NK-92 (cell line): ENCODE measurements around the gene B9D1.

Source experiments
- DNase-seq: peaks from one replicate; lab custom pipeline; 2025; ENCODE audit not compliant: unreplicated experiment; lab: John Stamatoyannopoulos, UW

B9D1 gene

GRCh38 chr17:19377602-19378415, 15.3 kb upstream of the B9D1 start:
- DNase-seq: peak; percentile 54

GRCh38 chr17:19376811-19377210, 14.3 kb upstream of the B9D1 start:
- DNase-seq: no peak

- DNase-seq: no peak
These were observed 13.2 kb upstream of the B9D1 start for GRCh38 chr17:19375732-19376131.

- no peak for DNase-seq
These were observed 11.6 kb upstream of the B9D1 start for GRCh38 chr17:19374136-19374535.

- DNase-seq: no peak
These were observed 10.5 kb upstream of the B9D1 start for GRCh38 chr17:19372866-19373504.

- DNase-seq: no peak
These were observed 9.9 kb upstream of the B9D1 start for GRCh38 chr17:19372439-19372838.

GRCh38 chr17:19372011-19372370, 9.5 kb upstream of the B9D1 start:
- no peak for DNase-seq

GRCh38 chr17:19371259-19372010, 8.9 kb upstream of the B9D1 start:
- no peak for DNase-seq

- DNase-seq: no peak
These were observed 8.0 kb upstream of the B9D1 start for GRCh38 chr17:19370493-19370960.

GRCh38 chr17:19369846-19370492, 7.4 kb upstream of the B9D1 start:
- DNase-seq: no peak

GRCh38 chr17:19369107-19369778, 6.7 kb upstream of the B9D1 start:
- no peak for DNase-seq

- DNase-seq: no peak
These were observed 5.7 kb upstream of the B9D1 start for GRCh38 chr17:19368229-19368628.

- no peak for DNase-seq
These were observed 4.1 kb upstream of the B9D1 start for GRCh38 chr17:19366637-19366972.

GRCh38 chr17:19365833-19366636, 3.5 kb upstream of the B9D1 start:
- no peak for DNase-seq

- no peak for DNase-seq
These were observed 2.9 kb upstream of the B9D1 start for GRCh38 chr17:19365499-19365817.

GRCh38 chr17:19364699-19365498, 2.4 kb upstream of the B9D1 start:
- DNase-seq: no peak

GRCh38 chr17:19363460-19364035, 1.0 kb upstream of the B9D1 start:
- DNase-seq: no peak

GRCh38 chr17:19363114-19363438, 553 bp upstream of the B9D1 start:
- DNase-seq: no peak

GRCh38 chr17:19361944-19362276, 613 bp downstream of the B9D1 start:
- no peak for DNase-seq
